Hematopoietic multipotent progenitor cell (in vitro differentiated cells): ENCODE measurements around the gene IL10RB. TPM values are rescaled to one million over a fixed set of nuclear protein-coding genes. Genes with fewer than 3 reads are reported as not detected.
"Not testable (repeated sequence)": the region's sequence is repeated elsewhere in the genome, so short reads cannot be mapped to it uniquely, and the experiment has no call there.

Experiments
- DNase-seq, 3 donors: peaks; one replicate each; pipeline ENCODE4 v3.0.0-alpha.2; 2011 to 2015; ENCODE audit warnings: low read depth in 2 of 3, low spot score in 2 of 3
- total RNA-seq: library from RNA; depleted of rRNA; stranded (reverse); fragments of >200 nt; gene quantifications from one replicate; pipeline ENCODE4 v1.2.3, GENCODE V29; 2012

IL10RB gene
- total RNA-seq, 1 donor, result 19.9 TPM

DNA sequence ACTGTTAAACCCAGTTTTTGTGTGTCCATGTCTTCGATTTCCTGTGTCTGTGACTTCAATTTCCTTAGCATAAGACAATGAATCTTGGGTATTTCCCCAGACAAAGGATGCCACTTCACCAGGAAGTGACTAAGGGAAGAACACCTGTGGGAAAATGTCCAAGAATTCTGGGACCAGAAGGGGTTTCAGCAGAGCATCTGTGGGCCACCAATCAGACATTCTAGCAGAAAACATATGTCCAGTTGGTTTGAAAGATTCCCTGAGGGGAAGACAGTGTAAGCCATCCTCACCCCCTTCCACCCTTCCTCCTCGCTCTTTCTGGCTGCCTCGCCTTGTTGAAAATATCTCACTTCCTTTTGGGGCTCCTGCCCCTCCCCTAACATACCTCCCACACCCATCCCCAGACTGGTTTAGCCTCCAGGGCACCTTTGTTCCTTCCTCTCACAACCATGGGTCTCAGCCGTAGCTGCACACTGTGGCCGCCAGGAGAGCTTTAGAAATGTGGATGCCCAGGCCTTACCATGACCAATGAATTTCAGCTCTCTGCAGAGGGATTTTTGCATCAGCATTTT is 33.1 kb downstream of the IL10RB start:
- DNase-seq, result peak in 2 of 3 donors; percentile 16 to 30

DNA sequence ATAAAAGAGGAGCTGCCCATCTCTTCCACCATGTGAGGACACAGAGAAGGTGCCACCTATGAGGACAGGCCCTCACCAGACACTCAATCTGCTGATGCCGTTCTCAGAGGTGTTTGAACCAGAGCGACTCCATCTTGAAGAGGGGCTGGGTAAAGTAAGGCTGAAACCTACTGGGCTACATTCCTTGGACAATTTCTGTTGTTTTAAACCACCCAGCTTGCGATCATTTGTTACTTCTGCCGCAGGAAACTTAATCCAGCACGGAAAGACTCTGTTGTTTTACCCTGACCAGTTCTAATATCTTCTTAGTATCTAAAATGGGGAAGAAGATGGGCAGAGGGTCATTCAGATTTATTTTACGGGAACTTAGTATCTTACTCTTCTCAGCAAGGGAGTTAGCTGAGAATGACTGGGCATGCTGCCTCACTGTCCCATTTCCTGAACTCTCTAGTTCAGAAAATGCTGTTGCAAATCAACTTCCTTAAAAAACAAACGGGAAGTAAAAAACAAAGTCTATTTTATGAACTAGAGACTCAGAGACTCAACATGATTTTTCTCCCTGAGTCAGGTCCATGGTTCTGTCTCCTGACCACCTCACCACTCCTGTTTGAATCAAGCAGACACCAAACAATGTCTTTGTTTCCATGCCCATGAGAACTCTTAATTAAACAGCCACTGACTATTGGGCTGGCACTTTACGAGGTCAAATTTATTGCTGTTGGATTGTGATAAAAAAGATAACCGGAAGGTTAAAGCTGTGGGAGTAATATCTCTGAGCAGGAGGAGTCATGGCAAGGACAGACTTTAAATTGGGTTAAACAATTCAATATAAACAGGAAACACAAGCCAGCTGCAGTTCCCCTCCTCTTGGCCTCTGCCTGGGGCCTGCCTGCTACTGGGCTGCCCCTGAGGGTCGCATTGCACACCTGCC is 34.8 kb downstream of the IL10RB start:
- peak in 2 of 3 donors; percentile 72 to 79 for DNase-seq

DNA sequence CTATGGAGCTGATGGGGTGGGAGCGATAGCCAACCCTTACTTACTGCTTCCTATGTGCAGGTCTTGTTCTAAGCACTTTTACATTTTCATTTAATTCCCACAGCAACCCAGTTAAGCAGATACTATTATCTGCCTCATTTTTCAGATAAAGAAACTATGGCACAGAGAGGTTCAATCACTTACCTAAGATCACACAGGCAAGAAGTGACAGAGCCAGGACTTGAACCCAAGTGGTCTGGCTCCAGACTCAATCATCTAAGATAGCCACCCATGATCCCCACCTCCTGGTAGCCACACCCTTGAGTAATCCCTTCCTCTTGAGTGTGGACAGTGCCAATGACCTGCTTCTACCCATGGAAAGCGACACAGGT is 35.5 kb downstream of the IL10RB start:
- no peak for DNase-seq

DNA sequence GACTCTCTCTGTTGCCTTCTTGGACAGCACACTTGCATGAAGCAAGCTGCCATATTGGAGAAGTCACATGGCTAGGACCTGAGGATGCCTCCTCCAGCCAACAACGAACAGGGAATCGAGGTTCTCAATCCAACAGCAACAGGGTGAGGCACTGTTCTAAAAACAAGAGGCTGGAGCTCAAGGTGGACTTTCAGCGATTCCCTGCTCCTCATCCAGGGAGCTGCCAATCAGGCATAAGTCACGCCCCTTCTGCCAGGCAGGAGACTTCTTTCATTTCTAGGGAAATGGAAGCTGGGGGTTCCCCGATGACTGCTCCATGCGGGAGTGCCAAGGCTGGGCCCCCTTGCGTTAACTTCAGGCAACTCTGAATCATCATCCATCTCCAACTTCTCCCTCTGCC is 35.9 kb downstream of the IL10RB start:
- DNase-seq, result no peak

DNA sequence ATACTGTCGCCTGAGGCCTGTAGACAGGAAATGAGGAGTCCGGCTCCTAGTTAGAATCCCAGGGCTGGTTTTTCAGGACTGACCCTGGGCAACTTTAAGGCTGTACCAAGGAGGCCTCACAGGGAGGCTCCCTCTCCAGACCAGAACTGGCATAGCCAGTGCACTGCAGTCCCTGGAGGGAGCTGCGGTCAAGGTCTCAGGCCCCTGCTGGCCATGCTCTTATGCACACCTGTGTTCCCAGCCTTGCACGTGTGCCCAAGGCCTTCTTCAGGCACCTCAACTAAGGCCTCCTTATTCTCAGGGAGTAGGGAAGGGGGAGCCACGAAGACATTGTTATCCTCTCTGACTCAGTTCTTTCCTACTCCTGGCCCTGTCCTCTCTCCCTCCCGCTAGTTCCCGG is 36.6 kb downstream of the IL10RB start:
- DNase-seq, result no peak

DNA sequence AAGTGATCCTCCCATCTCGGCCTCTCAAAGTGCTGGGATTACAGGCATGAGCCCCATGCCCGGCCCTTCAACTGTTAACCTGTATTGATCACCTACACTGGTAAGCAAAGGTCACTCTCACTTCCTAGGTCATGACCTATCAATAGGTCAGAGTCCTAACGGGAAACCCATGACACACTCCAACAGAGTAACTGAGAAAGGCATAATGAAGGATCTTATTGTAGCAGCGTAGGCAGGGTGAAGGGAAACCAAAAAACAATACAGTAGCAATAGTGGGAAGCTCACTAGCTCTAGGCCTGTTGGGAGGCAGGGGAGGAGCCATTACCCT is 39.1 kb downstream of the IL10RB start:
- no peak for DNase-seq

DNA sequence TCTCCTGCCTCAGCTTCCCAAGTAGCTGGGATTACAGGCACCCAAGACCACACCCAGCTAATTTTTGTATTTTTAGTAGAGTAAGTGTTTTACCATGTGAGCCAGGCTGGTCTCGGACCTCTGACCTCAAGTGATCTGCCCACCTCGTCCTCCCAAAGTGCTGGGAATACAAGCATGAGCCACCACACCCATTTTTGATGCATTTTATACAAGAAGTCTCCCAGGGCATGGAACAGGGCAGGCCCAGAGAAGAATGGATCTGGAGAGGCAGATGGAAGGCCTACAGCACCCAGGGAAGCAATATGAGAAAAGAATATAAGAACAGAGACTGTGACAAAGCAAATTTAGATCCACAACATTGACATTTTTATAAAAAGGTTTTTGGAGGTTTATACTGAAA is 39.8 kb downstream of the IL10RB start:
- no peak for DNase-seq

DNA sequence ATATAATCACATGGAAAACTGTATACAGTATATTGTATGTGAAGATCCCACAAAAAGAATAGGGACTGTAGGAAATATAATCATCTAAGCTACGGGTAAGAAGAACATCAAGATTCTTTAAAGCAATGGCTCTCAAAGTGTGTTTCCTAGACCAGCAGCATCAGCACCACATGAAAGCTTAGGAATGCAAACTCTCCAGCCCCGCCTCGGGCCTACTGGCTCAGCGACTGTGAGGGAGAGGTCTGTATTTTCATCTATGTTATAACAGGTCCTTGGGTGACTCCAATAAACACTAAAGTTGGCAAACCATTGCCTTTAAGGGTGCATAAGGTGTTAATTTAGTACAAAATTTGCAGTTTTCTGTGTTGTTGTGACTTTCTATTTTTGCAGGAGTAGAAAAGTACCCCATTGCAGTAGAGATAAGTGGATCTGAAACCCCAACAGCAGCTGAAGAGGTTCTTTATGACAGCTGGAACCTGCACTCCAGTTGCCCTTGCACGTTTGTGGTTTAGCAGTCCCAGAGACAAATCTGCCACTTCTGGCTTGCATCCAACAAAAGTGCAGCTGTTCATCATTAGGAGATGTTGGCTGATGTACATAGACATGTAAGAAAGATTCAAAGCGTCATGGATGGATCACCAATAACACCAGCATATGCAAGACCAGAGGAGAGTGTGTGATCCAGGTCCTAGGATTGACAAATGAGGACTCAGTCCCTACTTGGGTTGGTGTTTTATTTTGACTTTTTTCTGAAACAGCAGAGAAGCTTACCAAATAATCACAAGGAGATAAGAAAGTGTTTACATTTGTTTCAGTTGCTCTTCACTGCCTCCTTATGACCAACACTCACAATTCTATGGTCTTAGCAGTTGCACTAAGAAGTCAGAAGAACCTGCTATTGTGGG is 42.7 kb downstream of the IL10RB start:
- DNase-seq, result peak in 2 of 3 donors; percentile 50 to 88

DNA sequence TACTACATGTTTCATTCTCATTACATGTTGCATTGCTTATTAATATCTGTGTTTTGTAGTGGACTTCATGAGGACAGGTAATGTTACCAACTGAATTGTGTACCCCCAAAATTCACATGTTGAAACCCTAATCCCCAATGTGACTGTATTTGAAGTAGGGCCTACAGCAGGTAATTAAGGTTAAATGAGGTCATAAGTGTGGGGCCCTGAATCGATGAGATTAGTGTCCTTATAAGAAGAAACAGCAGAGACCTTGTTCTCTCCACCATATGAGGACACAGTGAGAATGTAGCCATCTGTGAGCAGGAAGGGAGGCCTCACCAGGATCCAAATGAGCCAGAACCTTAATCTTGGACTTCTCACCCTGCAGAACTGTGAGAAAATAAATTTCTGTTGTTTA is 43.6 kb downstream of the IL10RB start:
- DNase-seq, result no peak

DNA sequence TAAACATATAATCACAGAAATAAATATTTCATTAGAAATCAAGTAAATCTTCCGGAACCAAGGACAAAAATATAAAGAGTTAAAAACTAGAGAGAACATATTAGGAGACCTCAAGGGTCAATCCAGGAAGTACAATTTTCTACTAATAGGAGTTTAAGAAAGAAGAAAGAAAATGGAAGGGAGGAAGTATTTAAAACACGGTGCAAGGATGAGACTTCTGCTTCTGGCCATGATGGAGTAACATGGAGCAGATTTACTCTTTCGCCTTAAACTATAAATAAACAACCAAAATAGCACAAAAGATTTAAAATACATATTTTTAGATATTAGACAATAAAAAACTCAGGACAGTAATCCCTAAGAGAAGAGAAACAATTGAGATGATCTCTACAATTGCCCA is 46.0 kb downstream of the IL10RB start:
- no peak for DNase-seq

DNA sequence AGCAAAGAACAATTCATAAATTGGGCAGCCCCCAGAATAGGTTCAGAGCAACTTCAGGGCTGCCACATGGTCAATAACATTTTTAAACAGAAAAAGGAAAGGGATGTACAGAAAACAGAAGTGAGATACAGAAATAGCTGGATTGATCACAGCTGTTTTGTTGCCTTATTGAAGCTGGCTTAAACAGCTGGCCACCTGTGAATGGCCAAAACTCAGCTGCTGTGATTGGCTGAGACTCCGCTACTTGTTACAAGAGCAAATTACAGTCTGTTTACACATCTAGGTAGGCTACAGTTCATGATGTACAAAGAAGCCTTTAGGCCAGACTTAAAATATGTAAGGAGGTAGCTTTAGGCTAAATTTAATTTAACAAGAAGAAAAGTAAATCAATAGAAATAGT is 47.0 kb downstream of the IL10RB start:
- DNase-seq, result no peak

DNA sequence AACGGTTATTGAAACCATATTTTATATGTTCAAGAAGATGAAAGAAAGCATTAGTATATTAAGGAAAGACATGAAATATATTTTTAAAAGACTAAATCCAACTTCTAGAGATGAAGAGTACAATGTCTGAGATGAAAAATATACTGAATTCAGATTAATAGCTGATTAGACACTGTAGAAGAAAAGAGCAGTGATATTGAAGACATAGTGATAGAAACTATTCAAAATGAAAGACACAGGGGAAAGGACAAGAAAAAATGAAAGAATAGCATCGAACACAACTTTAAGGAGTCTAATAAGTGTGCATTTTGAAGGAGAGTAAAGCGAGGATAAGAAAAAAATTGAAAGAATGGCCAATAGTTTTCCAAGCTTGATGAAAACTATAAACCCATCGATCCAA is 47.4 kb downstream of the IL10RB start:
- no peak for DNase-seq

DNA sequence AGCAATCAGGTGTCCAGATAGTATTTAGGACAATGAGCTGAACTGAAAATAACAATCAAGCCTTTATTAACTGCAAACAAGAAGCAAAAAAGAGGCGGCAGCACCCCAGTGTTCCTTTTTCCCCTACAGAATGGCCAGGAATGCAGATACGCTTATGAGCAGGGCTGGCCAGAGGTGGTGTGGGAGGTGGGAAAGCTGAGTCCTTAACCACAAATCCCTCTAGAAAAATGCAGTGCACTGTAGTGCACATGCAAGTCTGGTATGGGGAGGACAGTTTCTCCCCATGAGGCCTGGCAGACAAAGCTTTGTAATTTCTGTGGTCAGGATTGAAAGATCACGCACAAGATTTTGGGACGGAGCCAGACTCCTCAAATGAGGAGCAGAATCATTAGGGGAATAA is 47.9 kb downstream of the IL10RB start:
- no peak for DNase-seq

DNA sequence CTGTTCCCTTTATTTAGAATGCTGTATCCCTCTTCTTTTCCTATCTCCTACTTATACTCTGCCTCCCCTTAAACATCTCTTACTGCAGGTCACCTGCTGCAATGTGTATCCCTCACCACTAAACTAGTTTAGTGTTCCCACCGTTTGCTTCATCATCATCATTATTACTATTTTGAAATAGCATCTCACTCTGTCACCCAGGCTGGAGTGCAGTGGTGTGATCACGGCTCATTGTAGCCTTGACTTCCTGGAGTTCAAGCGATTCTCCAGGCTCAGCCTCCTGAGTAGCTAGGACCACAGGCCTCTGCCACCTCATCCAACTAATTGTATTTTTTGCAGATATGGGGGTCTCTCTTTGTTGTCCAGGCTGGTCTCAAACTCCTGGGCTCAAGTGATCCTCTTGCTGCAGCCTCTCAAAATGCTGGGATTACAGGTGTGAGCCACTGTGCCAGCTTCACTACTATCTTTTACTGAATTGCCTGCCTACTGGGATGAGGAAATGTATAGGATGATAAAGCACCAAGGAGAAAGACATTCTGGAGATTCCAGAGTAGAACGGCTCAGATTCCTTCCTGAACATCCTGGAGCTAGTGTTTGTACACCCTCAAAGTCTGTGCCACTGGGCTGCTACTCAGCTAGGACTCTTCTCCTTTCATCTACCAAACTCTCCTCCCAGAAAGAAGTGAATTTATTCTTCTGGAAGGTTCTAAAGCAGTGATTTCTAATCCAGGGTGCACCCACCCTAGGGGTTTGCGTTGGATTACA is 50.0 kb downstream of the IL10RB start:
- no peak for DNase-seq

DNA sequence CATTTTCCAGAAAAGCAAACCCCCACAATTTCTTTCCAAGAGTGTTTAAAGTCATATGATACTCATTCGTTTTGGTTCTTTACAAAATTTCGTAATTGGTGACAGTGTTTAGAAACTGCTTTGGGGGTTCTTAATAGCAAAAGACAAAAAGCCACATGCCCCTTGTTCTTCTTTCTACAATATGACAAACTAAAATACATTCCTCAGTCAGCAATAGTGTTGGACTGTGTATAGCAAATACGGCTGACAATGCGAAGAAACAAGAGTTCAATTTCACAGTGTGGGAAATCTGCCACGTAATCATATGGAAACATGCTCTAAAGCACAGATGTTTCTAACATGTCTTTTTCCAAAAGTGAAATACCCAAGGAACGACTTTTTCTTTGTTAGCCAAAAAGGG is 51.0 kb downstream of the IL10RB start:
- DNase-seq, result no peak

DNA sequence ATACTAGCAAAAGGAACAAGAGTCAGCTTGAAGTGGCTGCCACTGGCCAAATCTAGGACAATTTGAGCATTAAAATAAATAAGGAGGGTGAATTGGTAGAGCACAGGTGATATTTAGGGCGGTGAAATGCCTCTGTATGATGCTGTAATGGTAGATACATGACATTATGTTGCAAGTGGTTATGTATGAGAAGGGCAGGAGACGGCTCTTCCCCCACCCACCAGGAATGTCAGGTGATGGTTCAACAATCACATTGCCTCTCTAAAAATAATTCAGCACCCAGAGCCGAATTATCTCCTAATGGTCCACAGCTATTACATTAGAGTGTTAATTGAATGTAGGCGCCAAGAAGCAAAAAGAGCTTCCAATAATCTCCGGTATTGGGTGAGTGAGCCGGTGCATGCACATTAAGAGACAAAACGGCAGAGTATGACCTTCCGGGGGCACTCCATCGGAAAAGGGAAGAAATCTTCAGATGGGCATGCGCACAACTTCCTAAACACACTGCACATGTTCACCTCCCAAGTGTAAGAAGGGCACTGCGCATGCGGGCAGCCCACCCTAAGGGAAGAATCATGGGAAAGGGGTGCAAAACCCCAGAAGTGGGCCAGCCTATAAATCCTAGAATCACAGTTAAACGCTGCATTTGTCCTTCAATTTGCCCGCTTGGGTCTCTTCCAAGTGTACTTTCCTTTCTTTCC is 51.8 kb downstream of the IL10RB start:
- DNase-seq, result no peak

DNA sequence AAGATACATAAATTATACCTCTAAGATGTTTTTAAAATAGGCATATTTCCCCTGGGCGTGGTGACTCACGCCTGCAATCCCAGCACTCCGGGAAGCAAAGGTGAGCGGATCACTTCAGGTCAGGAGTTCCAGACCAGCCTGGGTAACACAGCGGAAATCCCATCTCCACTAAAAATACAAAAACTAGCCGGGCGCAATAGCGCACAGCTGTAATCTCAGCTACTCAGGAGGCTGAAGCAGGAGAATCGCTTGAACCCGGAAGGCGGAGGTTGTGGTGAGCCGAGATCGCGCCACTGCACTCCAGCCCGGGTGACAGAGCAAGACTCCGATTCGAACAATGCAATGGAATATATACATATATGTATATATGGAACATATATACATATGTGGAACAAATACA is 54.8 kb downstream of the IL10RB start:
- DNase-seq, result peak in 1 of 3 donors; percentile 56

DNA sequence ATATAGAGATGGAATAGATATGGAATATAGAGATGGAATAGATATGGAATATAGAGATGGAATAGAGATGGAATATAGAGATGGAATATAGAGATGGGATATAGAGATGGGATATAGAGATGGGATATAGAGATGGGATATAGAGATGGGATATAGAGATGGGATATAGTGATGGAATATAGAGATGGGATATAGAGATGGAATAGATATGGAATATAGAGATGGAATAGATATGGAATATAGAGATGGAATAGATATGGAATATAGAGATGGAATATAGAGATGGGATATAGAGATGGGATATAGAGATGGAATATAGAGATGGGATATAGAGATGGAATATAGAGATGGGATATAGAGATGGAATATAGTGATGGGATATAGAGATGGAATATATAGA is 57.4 kb downstream of the IL10RB start:
- DNase-seq, result not testable (repeated sequence)

DNA sequence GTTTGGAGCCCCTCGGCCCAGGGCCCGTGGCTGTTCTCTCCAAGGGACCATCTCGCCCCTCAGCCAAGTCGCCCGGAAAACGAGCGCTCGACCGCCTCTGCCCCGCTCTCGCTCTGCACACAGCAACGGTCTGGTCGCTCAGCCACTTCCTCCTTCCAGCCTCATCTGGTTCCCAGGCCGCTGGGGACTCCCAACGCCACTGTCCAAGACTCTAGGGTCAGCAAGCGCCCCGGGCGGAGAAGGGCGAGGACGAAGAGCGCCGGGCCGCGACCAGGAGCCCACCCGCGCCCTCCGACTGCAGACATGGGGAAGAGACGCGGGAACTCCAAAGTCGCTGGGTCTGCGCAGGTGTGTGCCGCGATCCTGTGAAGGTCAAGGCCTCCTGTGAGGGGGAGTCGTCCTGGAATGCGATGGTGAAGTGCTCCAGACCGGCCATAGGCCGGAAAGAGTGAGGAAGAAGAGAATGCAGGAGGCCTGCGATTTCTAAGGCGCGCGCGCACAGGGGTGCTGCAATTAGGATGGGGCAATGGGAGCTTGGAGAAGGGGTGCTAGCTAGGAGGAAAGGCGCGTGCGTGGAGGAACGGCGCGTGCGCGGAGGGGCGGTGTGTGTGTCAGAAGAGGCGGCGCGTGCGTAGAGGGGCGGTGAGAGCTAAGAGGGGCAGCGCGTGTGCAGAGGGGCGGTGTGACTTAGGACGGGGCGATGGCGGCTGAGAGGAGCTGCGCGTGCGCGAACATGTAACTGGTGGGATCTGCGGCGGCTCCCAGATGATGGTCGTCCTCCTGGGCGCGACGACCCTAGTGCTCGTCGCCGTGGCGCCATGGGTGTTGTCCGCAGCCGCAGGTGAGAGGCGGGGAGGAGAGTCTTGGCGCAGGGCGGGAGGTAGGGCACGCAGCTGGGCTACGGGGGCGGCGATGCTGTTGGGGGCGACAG is 58.4 kb downstream of the IL10RB start, which contains the start of gene IFNAR1:
Gene IFNAR1 (plus strand): TSS at position 680 of the 931 bp plus-strand sequence. CDS start 86 bp downstream, at position 766.
- DNase-seq, result peak; percentile 96 to 99 (median 99)
